Stimulated activated CD4-positive, alpha-beta T cell treated with anti-CD3 and anti-CD28 coated beads, Interleukin-15, amount 100 ng/mL, for 48 hours (primary cell): Measurements from ENCODE around the gene COL12A1.

ENCODE experiments used
- DNase-seq, 2 donors: peaks; one replicate each; pipeline ENCODE4 v3.0.0-alpha.2; 2020; ENCODE audit warnings: low read depth in 2 of 2

Gene COL12A1

DNA sequence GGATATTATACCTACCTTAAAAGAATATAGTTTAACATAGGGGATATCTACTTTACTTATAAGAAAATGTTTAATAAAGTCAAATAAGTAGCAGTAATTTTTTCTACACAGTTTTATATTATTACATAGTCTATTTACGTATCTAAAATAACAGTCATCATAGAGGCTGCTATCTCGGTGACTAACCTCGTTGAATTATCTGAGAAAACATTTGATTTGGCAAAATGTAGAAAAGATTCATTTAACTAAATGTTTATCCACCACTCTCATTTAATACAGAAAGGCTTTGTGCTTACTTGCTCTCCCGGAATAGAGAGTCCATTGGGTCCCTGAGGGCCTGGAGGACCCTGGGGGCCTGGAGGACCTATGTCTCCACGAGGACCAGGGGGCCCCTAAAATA, 103.6 kb downstream of the COL12A1 start:
- no peak for DNase-seq

DNA sequence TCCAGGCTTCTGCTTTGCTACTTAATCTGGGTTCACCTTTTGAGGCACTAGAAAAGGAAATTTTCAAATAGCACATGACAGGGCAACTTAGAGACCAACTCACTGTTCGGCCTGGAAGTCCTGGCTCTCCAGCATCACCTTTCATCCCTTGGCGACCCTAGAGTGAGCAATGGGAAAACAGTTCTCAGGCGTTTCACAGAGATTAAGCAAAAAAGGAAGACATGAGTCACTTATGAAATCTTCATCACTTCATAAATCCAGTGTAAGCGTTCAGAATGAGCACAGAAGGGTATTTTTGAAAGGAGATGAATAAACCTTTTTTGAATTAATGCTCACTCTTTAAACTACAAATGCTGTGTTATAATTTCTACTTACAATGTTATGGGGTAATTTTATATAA, 104.0 kb downstream of the COL12A1 start:
- no peak for DNase-seq

DNA sequence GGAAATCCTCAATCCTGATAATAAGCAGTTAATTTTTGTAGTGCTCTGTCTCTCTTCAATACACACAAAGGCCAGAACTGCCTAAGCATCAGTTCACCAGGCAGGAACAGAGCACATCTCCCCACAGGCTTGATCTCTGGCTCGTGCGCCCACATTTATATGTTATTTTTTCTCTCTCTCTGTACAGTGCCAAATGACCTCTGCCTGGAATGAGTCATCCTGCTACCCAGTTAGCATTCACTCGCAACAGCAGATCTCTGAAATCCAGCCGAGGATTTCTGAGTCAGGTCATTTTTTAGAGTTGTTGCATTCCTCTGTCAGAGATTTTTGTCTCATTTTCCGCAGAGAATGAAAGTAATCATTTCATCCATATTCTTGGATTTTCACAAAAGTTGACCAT, 107.1 kb downstream of the COL12A1 start:
- DNase-seq, result no peak

DNA sequence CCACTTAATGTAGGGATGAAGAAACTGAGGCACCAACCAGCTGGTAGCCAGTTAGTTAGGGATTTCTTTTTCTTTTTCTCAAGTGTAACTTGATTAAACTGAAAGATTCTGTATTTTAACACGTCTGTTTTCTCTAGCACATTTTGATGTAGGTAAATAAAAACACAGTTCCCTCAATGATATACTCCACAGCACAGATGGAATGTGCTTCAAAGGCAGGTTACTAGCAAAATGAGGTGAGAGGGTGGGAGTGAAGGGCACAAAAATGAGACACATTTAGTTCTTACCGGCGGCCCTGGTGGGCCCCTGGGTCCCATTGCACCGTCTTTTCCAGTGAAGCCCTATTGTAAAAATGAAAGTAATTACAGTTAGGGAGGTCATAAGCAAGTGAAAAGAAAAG, 108.9 kb downstream of the COL12A1 start:
- no peak for DNase-seq

DNA sequence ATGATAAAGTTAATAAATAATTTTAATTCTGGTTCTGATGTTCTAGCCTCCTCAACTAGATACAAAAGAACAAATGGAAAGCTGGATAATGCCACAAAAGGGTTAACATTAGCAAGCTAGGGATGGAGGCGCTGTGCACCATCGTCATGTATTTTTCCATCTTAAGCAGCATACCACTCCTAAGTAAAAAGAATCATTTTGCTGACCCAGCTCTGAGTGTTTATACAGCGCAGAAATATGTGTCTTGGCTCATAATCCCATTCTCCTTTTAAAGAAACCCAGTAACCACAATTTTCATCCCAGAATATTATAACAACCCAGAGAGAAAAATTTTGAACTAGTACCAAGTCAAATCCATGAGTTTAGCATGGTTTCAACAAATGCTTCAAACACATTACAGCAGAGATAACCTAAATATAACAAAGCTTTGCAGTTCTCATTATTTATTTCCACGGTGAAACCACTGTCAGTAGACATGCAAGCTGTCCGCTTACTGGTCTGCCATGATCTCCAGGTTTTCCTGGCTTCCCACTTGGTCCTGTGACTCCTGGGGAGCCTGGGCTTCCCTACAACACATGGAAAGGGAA, 111.1 kb downstream of the COL12A1 start:
- no peak for DNase-seq

DNA sequence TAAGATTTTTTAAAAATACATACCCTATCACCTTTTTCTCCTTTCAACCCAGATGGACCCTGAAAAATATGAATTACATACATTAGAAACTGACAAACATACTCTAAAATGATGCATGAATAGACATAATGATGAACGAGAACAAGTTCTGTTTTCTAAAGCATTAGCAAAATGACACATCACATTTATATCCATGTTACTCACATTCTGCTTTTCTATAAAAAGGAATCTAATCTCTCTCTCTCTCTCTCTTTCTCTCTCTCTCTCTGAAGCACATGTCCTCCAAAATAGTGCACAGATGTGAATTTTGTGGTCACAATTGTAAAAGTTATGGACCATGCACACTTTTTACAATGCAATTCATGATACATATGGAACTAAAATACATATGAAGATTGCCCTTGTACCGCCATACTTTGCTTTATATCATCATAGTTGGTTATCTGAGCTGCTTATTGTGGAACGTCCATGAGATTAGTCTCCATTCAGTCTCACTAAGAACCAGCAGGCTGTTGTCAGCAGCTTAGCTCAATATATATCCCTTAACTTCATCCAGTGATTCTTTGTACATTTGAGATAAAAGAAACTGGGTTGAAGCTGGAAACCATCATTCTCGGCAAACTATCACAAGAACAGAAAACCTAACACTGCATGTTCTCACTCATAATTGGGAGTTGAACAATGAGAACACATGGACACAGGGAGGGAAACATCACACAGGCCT, 114.2 kb downstream of the COL12A1 start:
- no peak for DNase-seq

DNA sequence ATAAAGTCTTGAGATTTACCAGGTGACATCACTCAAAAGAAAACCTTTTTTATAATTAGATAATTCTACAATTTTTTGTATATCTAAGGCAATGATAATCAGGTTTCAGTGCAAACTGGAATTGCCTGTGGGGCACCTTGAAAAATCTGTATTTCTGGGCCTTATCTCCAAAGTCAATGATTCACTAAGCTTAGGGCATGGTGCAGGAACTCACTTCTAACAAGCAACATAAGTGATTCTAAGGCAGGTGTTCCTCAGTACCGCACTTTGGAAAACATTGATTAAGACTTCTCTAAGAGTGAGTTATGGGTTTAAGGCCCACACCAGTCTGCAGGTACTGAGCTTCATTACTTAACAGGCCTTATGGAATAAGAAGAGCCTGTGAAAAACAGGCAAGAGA, 115.3 kb downstream of the COL12A1 start:
- DNase-seq, result no peak

DNA sequence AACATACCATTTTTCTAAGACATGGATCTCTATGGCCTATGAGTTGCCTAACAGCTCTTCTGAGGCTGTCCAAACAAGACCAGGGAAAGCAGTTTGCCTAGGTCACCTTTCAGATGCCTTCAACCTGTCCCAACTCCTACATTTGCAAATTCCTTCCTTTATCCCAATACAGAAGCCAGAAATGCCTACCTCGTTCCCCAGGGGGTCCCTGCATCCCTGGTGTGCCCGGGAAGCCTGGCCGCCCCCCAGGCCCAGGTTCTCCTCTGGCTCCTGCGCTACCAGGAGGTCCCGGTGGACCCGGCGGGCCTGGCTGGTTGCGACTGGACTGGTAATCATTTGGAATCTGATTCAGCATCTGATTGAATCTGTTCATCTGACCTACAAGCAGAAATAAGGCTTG, 115.9 kb downstream of the COL12A1 start:
- no peak for DNase-seq

DNA sequence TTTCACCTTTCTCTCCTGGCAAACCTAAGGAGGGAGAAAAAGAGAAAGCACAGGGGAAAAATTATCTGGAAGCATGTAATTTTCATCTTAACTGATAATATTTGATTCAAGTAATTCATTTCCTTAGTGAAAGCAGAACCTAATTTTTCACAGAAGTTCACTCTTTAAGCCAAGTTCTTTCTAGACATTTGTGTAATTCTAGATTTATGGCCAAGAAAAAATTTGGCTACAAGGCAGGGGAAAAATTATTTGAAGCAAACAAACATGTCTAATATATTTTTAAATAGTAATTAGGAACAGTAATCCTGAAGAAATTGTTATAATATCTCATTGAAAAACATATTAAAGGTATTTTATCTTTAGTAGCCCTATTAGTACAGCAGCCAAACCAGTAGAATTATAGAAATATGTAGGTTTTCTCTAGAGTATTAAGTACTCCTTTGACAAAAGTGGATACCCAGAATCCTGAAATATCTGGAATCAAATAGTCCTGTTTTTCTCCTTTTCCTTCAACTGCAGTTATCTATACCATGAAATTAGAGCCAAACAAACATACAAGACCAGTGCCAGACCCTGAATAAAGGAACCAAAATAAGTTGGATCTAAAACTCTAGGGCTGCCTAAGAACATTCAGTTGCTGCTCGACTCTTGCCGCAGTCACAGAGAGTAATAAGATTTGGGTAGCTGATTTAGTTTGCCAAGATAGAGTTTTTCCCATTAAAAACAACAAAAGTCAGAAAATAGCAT, 116.5 kb downstream of the COL12A1 start:
- no peak for DNase-seq

DNA sequence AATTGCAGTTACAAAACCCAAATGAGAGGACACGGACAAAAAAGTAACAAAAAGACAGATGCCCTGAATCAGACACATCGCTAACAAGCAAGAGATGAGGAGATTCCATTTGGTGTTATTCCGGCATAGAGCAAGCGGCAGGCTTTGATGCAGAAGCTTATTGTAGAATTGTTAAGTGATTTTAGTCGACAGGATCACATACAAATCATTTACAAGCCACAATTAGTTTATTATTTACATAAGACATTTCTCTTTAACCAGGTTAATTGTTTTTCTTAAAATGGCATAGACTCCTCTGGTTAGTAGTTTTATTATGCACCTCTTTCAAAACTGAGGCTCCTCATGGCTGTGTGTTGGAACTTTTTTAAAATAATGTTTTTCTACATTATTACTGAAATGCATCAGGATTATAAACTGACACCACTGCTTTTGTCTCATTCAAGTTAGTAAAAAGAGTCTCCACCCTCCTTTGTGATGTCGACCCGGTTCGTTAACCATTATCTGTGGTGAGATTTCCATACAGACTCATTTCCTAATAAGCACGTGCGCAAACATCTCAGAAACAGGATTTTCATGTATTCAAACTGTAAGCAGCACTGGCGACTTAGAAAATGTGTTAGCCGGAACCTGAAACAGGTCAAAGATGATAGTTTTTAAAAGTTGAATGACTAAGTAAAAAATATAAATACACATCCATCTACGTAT, 119.8 kb downstream of the COL12A1 start:
- DNase-seq, result no peak

DNA sequence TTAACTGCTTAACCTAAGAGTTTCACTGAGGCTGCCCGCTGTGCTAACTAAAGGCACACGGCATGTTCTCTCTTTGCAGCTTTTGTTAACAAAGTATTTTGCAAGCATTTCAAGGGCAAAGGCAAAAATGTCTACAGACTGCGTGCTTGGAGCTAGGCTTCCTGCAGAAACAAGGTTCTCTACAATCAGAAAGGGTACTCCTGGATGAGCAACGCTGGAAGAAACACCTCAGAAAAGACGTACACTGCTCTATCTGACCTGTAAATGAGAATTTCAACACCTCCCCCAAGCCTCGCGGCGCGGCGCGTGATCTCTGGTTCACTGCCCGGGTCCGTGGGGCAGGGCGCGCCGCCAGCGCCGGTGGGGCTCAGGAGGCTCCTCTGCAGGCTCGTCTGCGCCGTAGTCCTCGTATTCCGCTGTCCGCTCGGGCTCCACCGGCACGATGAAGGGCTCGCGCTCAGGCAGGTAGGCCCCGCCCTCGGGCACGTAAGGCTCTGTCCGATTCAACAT, 120.9 kb downstream of the COL12A1 start:
- no peak for DNase-seq

DNA sequence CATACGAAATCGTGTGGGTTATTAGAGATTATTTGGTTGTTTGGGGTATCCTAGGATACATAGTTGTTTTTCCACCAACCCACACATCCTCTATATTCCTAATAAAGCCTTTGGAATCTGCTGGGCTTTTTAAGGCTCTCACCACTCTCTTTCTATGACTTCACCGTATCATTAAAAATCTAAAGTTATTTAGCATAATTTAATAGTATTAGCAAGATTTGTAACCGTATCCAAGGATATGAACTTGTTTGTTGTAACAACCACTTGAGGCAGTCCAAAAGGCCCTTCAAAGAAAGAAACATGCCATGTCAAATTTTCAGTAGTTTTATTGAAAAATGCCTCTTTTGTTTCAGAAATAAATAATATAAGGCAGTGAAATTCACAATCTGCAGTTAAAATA, 121.8 kb downstream of the COL12A1 start:
- no peak for DNase-seq

DNA sequence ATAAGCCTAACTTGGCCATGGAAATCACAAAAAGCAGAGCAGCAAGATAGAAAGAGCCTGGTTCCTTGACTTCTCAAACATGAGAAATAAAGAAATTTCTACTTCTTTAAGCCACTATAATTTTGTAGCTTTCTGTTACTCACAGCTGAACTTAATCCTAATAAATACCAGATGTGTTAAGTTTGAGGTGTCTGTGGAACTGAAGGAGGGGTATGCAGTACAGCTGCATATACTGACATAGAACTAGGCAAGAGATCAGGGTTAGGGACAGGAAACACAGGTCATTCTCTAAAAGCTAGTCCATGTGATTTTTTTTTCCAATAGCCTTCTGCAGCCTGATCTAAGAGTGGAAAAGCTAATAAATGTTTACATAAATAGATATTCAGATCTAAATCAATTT, 123.9 kb downstream of the COL12A1 start:
- DNase-seq, result no peak

DNA sequence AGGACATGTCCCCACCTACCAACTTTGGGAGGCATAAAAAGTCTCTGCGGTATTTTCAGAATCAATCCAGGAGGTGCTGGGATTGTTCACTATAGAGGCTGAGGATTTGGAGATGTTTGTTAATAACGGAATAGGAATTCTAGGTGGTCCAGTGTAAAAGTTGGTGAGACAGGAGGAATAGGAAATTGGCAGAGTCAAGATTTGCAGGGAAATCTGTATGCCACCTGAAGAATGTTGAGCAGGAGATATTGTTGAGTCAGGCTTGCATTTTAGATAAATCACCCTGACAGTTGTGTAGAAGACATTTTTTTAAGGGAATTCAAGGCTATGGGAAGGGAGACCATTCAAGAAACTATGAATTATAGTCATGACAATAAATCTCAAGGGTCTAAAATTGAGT, 124.8 kb downstream of the COL12A1 start:
- no peak for DNase-seq

DNA sequence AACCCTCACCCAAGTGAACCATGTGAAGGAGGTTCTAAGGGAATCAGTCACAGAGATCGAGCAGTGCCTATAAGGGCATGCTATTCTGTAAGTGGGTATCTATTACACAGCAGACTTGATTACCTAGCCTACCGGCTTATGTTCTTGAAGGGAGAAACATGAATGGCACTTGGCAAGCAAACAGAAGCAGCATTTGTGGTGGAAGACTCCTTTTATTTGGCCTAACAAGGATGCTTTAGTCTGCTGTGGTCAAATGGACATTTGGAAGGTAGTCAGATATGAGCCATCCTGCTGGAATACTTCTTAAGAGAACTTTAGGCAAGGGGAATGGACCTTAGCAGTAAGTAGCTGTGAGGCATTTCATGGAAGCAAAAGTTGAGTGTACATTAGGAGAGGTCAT, 126.3 kb downstream of the COL12A1 start:
- no peak for DNase-seq

DNA sequence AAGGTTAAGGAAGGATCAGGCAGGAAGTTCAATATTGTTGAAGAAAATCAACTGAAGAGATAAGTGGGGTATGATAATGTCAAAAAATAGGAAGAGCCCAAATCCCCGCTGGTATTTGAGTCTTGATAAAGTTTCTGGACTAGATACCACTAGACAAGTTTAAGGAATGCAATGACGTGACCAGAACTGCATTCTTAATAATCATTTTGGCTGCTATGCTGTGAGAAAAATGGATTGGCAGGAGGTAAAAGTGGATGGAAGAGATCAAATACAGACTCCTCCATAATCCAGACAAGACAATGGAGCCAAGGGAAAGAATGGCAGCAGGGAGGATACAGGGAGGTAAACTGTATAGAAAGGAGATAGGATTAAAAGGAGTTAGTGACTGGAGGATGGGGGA, 128.2 kb downstream of the COL12A1 start:
- no peak for DNase-seq

DNA sequence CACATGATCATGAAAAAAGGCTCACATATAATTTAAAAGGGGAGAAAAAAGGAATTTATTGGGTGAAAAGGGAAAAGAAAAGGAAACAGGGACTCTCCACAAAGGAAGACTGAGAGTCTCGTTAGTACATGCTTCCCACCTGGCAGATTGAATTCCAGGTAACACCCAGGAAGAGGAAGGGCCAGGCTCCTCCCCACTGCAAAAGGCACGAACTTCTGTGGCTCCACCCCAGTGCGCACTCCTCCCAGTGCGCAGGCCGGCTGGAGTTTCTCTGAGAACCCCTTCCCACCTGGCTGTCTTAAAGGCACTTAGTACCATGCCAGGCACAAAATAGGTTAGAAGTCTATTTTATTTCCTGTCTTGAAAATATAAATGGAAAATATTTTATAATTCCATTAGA, 129.8 kb downstream of the COL12A1 start:
- DNase-seq, result no peak

DNA sequence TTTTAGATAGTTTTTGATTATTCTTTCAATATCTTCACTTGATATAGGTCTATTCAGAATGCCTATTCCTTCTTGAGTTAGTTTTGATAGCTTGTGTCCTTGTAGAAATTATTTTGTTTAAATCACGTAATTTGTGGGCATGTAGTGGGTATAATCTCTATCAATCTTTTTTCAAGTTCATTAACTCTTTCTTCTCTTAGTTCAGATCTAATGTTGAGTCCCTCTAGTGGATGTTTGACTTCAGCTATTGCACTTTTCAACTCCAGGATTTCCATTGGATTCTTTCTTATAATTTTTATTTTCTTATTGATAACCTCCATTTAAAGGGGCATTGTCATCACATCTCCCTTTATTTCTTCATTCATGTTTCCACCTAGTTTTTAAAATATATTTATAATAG, 135.6 kb downstream of the COL12A1 start:
- DNase-seq, result no peak

DNA sequence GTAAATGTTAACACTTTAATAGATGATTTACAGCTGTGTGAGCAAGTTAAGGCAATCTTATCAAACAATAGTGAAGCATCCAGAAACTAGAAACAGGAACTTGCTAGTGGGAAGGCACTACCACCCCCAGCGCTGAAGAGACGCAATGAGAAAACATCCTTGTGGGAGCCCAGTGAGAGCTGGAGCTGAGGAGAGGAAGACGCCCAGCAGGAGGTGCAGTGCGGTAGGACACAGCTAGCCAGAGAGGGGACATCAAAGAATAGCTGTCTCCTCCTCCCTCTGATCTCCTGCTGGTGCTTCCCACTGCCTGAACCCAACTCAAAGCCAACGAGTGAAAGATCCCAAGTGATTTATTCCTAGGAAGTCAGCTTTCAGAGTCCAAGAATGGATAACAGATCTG, 140.3 kb downstream of the COL12A1 start:
- DNase-seq, result no peak

DNA sequence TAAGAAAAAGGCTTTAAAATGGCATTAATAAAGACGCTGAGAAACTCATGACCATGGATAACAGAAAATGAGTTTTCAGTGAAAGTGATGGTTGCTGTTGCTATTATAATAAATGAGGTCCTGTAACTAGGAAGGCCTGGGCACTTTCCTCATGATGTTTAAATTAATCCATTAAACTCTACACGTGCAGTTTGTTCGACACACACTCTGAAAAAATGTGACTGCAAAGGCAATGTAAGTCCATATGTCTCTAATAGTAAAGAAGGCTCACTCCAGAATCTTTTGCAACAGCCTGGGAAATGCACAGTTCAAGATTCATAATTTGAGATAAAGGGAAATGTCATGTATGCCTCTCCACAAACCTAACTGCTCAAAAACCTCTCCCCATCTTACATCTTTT, 153.4 kb downstream of the COL12A1 start:
- DNase-seq, result no peak

DNA sequence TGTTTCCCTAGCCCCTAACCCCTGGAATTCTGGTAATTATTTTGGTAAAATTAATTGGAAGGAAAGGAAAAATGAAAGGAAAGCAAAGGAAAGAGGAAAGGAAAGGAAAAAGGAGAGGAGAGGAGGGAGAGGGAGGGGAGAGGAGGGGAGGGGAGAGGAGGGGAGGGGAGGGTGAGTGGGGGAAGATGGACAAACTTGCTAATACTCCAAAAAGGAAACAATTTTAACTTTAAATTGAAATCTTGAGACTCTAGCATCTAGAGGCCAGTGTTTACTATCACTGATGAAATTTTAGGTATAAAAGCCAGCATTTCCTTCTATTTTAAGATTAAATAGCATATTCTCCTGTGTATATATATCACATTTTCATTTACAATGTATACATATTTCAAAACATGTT, 156.5 kb downstream of the COL12A1 start:
- no peak for DNase-seq

DNA sequence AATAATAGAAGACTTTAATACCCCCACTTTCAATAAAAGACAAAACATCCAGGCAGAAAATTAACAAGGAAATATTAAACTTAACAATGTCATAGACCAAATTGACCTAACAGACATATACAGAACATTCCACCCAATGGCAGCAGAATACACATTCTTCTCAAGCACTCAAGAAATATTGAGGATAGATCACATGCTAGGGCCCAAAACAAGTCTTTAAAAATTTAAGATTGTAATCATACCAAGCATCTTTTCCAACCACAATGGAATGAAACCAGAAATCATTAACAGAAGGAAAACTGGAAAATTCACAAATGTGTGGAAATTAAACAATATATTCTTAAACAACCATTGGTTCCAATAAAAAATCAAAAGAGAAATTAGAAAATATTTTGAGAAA, 161.0 kb downstream of the COL12A1 start:
- DNase-seq, result no peak
